ENCODE results near the gene SEPTIN3. TPM values are rescaled to one million over a fixed set of nuclear protein-coding genes. Genes with fewer than 3 reads are reported as not detected.

The SEPTIN3 gene
- total RNA-seq, 1 experiment from 2014 or later, result 3.6 TPM

GRCh38 chr22:42001121-42001520, 31.9 kb downstream of the SEPTIN3 start:
- no peak overlapping the region for H3K27ac ChIP-seq (ENCODE audit: low read depth, low read length, poor library complexity, severe bottlenecking)
- no peaks in the 10 kb centered on the region for H3K4me1 ChIP-seq (ENCODE audit: insufficient read depth, low read length, poor library complexity, severe bottlenecking)
- ChIA-PET CTCF (no interaction called here), POLR2A (ENCODE audit: low non-redundant PET) (no interaction called here)
- TF ChIP-seq CTCF (conservative IDR thresholded peaks at IDR 0.05; ENCODE audit: low read depth, low read length) (no peak), EZH2 (IDR thresholded peaks at IDR 0.05; ENCODE audit: borderline replicate concordance, low read depth, low read length, poor library complexity, severe bottlenecking) (no peak)
- no peaks in the 10 kb centered on the region for H3K36me3 ChIP-seq (ENCODE audit: insufficient read depth, low read length, poor library complexity, severe bottlenecking)
- H3K4me3 ChIP-seq (ENCODE audit: low read depth, low read length, poor library complexity, severe bottlenecking), result no peak overlapping the region
- BruUV-seq (replicated peaks), result no TSS peak
- DNase-seq (ENCODE audit: low spot score), result no peak
- H3K27me3 ChIP-seq (replicated peaks; ENCODE audit: insufficient read depth, low read depth, low read length, poor library complexity), result peaks cover 4% of the 10 kb centered on the region
- intact Hi-C loops (cut with micrococcal nuclease; ENCODE audit: unreplicated experiment), result no loop called here
- no peaks in the 10 kb centered on the region for H3K9me3 ChIP-seq (ENCODE audit: low read depth, low read length, poor library complexity, severe bottlenecking)

GRCh38 chr22:42001706-42002105, 32.5 kb downstream of the SEPTIN3 start:
- CTCF ChIA-PET, result no interaction called here

GRCh38 chr22:42007922-42008321, 38.7 kb downstream of the SEPTIN3 start:
- Histone ChIP-seq H3K4me3 (ENCODE audit: low read depth, low read length, poor library complexity, severe bottlenecking) (no peak overlapping the region), H3K9me3 (ENCODE audit: low read depth, low read length, poor library complexity, severe bottlenecking) (peaks cover 10% of the 10 kb centered on the region), H3K36me3 (ENCODE audit: insufficient read depth, low read length, poor library complexity, severe bottlenecking) (no peaks in the 10 kb centered on the region), H3K27me3 (replicated peaks; ENCODE audit: insufficient read depth, low read depth, low read length, poor library complexity) (no peaks in the 10 kb centered on the region), H3K27ac (ENCODE audit: low read depth, low read length, poor library complexity, severe bottlenecking) (no peak overlapping the region), H3K4me1 (ENCODE audit: insufficient read depth, low read length, poor library complexity, severe bottlenecking) (no peaks in the 10 kb centered on the region)
- TF ChIP-seq CTCF (conservative IDR thresholded peaks at IDR 0.05; ENCODE audit: low read depth, low read length) (no peak), EZH2 (IDR thresholded peaks at IDR 0.05; ENCODE audit: borderline replicate concordance, low read depth, low read length, poor library complexity, severe bottlenecking) (no peak)
- no TSS peak for BruUV-seq (replicated peaks)
- DNase-seq (ENCODE audit: low spot score), result no peak
- intact Hi-C loops (cut with micrococcal nuclease; ENCODE audit: unreplicated experiment), result no loop called here
- POLR2A ChIA-PET (ENCODE audit: low non-redundant PET), result no interaction called here
- CTCF ChIA-PET, result no interaction called here

More at GRCh38 chr22:42001706-42002105, 32.5 kb downstream of the SEPTIN3 start:
- H3K9me3 ChIP-seq (ENCODE audit: low read depth, low read length, poor library complexity, severe bottlenecking), result no peaks in the 10 kb centered on the region
- H3K4me3 ChIP-seq (ENCODE audit: low read depth, low read length, poor library complexity, severe bottlenecking), result no peak overlapping the region
- no peaks in the 10 kb centered on the region for H3K36me3 ChIP-seq (ENCODE audit: insufficient read depth, low read length, poor library complexity, severe bottlenecking)
- no TSS peak for BruUV-seq (replicated peaks)
- TF ChIP-seq EZH2 (IDR thresholded peaks at IDR 0.05; ENCODE audit: borderline replicate concordance, low read depth, low read length, poor library complexity, severe bottlenecking), result no peak
- no peak for TF ChIP-seq CTCF (conservative IDR thresholded peaks at IDR 0.05; ENCODE audit: low read depth, low read length)
- POLR2A ChIA-PET (ENCODE audit: low non-redundant PET), result no interaction called here
- H3K4me1 ChIP-seq (ENCODE audit: insufficient read depth, low read length, poor library complexity, severe bottlenecking), result no peaks in the 10 kb centered on the region
- no peak for DNase-seq (ENCODE audit: low spot score)
- H3K27ac ChIP-seq (ENCODE audit: low read depth, low read length, poor library complexity, severe bottlenecking), result no peak overlapping the region
- intact Hi-C loops (cut with micrococcal nuclease; ENCODE audit: unreplicated experiment), result no loop called here
- H3K27me3 ChIP-seq (replicated peaks; ENCODE audit: insufficient read depth, low read depth, low read length, poor library complexity), result peaks cover 4% of the 10 kb centered on the region

Data from A673 (cell line).